ENCODE data around the gene WDR87. TPM values are rescaled to one million over a fixed set of nuclear protein-coding genes. Genes with fewer than 3 reads are reported as not detected.

Gene WDR87
- total RNA-seq, 1 experiment from 2014 or later = not detected

- Histone ChIP-seq H3K4me1 (ENCODE audit: control insufficient read depth, insufficient read depth, low read length) (peaks cover 5% of the 10 kb centered on the region; the same call in 1 of the 2 replicates), H3K9me3 (ENCODE audit: control insufficient read depth, insufficient read depth, low read depth, low read length) (no peaks in the 10 kb centered on the region; the same call in 1 of the 2 replicates), H3K4me3 (ENCODE audit: low read depth in 2 of 2, low read length in 2 of 2) (no peak overlapping the region), H3K36me3 (ENCODE audit: control insufficient read depth, insufficient read depth, low read length) (no peaks in the 10 kb centered on the region), H3K27ac (ENCODE audit: low read length) (no peak overlapping the region; the same call in 1 of the 2 replicates), H3K27me3 (ENCODE audit: control insufficient read depth, insufficient read depth, low read length) (no peaks in the 10 kb centered on the region)
- ATAC-seq (no peak), DNase-seq (ENCODE audit: low read depth, low spot score) (no peak)
- ChIA-PET CTCF (no interaction called here), POLR2A (no interaction called here)
- intact Hi-C loops (cut with micrococcal nuclease; ENCODE audit: unreplicated experiment) (no loop called here), in situ Hi-C loops (cut with HindIII; ENCODE audit: low pct_unique_long_range_greater_than_20kb, low sequenced_read_pairs) (no loop called here)
- TF ChIP-seq POLR2AphosphoS5 (IDR thresholded peaks at IDR 0.05; ENCODE audit: low read depth, low read length) = no peak
- TF ChIP-seq CTCF (IDR thresholded peaks at IDR 0.05) = no peak
- TF ChIP-seq SIN3A (IDR thresholded peaks at IDR 0.05; ENCODE audit: borderline replicate concordance, insufficient read depth, low read depth, low read length) = no peak
- TF ChIP-seq TCF7L2 (IDR thresholded peaks at IDR 0.05; ENCODE audit: low read depth, low read length) = no peak
- no TSS peak for BruUV-seq (replicated peaks)
Observed at GRCh38 chr19:37943480-37943879, 37.1 kb upstream of the WDR87 start.

- H3K36me3 ChIP-seq (ENCODE audit: control insufficient read depth, insufficient read depth, low read length) = no peaks in the 10 kb centered on the region
- peaks cover 5% of the 10 kb centered on the region; the same call in 1 of the 2 replicates for H3K4me1 ChIP-seq (ENCODE audit: control insufficient read depth, insufficient read depth, low read length)
- H3K27ac ChIP-seq (ENCODE audit: low read length) = no peak overlapping the region
- H3K9me3 ChIP-seq (ENCODE audit: control insufficient read depth, insufficient read depth, low read depth, low read length) = peaks cover 3% of the 10 kb centered on the region; the same call in 1 of the 2 replicates
- ATAC-seq (no peak), DNase-seq (ENCODE audit: low read depth, low spot score) (no peak)
- intact Hi-C loops (cut with micrococcal nuclease; ENCODE audit: unreplicated experiment) (no loop called here), in situ Hi-C loops (cut with HindIII; ENCODE audit: low pct_unique_long_range_greater_than_20kb, low sequenced_read_pairs) (no loop called here)
- POLR2A ChIA-PET = no interaction called here
- CTCF ChIA-PET = interaction anchor here (0.6 kb wide), 1 partner anchor 66 kb away, joined by 3 read pairs; no protein-coding TSS in a partner anchor
- TF ChIP-seq POLR2AphosphoS5 (IDR thresholded peaks at IDR 0.05; ENCODE audit: low read depth, low read length) (no peak), SIN3A (IDR thresholded peaks at IDR 0.05; ENCODE audit: borderline replicate concordance, insufficient read depth, low read depth, low read length) (no peak), REST (IDR thresholded peaks at IDR 0.05; ENCODE audit: insufficient read depth in 1 of 2, low read depth in 2 of 2, low read length in 1 of 2) (no peak), TCF7L2 (IDR thresholded peaks at IDR 0.05; ENCODE audit: low read depth, low read length) (no peak), CTCF (IDR thresholded peaks at IDR 0.05) (no peak)
- no peaks in the 10 kb centered on the region for H3K27me3 ChIP-seq (ENCODE audit: control insufficient read depth, insufficient read depth, low read length)
- no peak overlapping the region for H3K4me3 ChIP-seq (ENCODE audit: low read depth in 2 of 2, low read length in 2 of 2)
- BruUV-seq (replicated peaks) = no TSS peak
Observed at GRCh38 chr19:37942516-37942902, 36.1 kb upstream of the WDR87 start.
